Activated CD4-positive, CD25-positive, alpha-beta regulatory T cell (primary cell): ENCODE measurements around the gene TK2.
"Not testable (repeated sequence)": the region's sequence is repeated elsewhere in the genome, so short reads cannot be mapped to it uniquely, and the experiment has no call there.

ENCODE experiments used
- DNase-seq, 4 experiments: peaks; one replicate each; lab custom pipeline; 2025; lab: John Stamatoyannopoulos, UW

Gene TK2

DNA sequence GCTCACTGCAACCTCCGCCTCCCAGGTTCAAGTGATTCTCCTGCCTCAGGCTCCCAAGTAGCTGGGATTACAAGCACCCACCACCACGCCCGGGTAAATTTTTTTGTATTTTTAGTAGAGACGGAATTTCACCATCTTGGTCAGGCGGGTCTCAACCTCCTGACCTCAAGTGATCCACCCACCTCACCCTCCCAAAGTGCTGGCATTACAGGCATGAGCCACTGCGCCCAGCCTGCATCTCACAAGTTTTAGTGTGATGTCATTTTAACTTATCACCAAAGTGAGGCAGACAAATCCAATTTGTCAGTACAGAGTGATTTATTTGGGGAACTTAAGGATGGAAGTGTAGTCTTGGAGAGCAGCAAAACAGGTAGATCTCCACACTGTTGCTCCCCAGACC is 83.3 kb downstream of the TK2 start:
- DNase-seq, result not testable (repeated sequence)

DNA sequence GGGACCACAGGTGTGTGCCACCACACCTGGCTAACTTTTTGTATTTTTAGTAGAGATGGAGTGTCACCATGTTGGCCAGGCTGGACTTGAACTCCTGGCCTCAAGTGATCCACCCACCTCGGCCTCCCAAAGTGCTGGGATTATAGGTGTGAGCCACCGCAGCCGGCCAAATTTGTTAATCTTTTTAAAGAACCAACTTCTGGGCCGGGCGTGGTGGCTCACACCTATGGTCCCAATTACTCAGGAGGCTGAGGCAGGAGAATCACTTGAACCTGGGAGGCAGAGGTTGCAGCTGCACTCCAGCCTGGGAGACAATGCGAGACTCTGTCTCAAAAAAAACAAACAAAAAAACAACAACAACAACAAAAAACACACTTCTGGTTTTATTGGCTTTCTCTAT is 84.0 kb downstream of the TK2 start:
- DNase-seq, result not testable (repeated sequence)

DNA sequence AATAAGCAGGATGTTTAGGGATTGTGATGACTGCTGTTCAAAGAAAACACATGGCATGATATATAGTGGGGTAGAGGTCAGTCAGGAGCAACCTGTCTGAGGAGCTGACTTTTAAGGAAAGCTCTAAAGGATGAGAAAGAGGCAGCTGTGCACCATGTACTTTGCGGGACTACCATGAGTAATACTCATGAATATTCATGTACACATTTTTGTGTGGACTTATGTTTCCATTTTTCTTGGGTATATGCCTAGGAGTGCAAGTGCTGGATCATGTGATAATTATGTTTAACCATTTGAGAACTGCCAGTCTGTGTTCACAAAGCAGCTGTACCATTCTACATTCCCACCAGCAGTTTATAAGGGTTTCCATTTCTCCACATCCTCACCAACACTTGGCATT is 87.0 kb downstream of the TK2 start:
- no peak for DNase-seq

DNA sequence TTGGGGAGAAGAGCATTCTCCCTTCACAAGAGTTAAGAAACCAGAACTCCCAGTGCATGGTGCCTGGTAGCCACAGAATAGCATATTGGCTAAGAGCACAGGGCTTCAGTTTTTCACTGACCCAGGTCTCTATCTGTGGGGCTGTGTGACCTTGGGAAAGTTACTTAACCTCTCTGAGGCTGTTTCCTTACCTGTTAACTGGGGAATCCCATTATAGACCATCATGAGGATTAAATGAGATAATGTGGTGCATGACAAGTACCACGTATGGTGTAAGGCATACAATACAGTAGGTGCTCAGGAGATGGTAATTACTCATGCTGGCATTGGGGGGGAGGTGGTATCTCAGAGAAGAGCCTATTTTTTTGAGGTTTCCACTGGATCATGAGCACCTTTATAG is 89.2 kb downstream of the TK2 start:
- no peak for DNase-seq

DNA sequence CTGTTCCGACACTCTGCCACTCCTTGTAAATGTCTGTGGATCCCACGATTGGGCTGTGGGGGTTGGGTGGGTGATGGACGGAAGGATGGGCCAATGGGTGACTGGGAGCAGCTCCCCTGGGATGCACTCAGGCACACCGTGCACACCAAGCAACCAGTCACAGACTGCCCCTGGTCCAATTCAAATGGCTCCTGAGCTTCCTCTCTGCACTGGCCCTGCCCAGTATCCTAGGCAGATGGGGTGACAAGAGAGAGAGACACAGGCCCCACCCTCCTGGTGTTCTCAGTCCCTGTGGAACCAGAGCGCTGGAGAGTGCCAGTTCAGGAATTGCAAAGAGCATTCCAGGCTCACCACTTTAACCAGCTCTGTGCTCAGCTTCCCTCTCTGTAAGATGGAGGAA is 90.0 kb downstream of the TK2 start:
- DNase-seq, result no peak

DNA sequence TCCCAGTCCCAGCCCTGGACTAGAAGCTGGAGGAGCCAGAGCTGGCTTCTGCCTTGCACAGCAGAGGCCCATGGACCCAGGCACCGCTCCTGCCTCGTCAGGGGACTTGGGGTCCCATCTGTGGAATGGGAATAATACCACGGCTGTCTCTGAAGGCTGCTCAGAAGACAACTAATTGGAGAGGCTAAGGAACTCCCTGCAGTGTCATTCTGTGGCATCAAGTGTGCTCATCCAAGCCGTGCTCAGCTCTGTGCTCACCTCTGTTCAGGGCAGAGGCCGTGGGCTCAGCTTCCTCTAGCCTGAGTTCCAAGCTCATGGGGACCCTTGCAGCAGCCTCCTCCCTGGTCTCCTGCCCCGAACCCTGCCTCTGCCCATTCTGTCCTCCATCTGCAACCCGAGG is 91.1 kb downstream of the TK2 start:
- no peak for DNase-seq

DNA sequence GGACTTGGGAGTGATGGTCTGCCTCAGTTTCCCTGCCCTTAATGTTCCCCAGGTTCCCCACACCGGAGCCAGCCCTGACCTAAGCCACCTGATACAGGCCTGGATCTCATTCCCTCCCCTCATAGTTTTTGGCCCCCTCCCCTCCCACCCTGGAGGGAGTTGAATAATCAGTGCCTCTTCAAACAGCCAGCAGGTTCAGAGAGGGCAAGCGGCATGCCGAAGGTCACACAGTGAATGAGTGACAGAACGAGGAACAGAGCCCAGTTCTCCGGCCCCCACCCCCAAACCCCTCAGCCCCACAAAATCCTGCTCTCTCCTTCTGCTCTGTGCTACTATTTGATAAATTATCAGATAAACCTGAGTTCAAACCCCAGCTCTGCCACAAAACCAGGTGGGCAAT is 91.6 kb downstream of the TK2 start:
- DNase-seq, result no peak
